Measurements from ENCODE around the gene LSAMP. TPM values are rescaled to one million over a fixed set of nuclear protein-coding genes. Genes with fewer than 3 reads are reported as not detected.

Gene LSAMP
- polyA plus RNA-seq, 3 donors = not detected

- no peaks in the 10 kb centered on the region for H3K79me2 ChIP-seq (ENCODE audit: insufficient read depth, low read length)
- peaks cover 0 to 14% (median 0%) of the 10 kb centered on the region in 3 donors for H3K27me3 Mint-ChIP-seq (ENCODE audit: low read depth in 3 of 3)
- no peak overlapping the region for H3K4me3 Mint-ChIP-seq
- H3K27ac Mint-ChIP-seq = no peak overlapping the region
- peaks cover 0 to 2% of the 10 kb centered on the region in 2 donors for H3K27me3 ChIP-seq (ENCODE audit: control insufficient read depth in 2 of 2, insufficient read depth in 2 of 2, low read length in 2 of 2)
- no peaks in the 10 kb centered on the region for H3K36me3 Mint-ChIP-seq
- WGBS (ENCODE audit: insufficient coverage) = no CpG with 5 or more reads among the region's 2 CpGs
- no peaks in the 10 kb centered on the region for H3K4me1 Mint-ChIP-seq
- no peak for TF ChIP-seq CTCF (IDR thresholded peaks at IDR 0.05)
- intact Hi-C loops (cut with micrococcal nuclease) = no loop called here
- no peak overlapping the region for H3K4me2 ChIP-seq (replicated peaks; ENCODE audit: extremely low read depth, low read length, poor library complexity, severe bottlenecking)
- no peak overlapping the region for H2AFZ ChIP-seq (ENCODE audit: insufficient read depth, low read depth, low read length, poor library complexity, severe bottlenecking)
- H3K9me3 ChIP-seq (replicated peaks in 1 of 2; ENCODE audit: control insufficient read depth in 1 of 2, insufficient read depth in 1 of 2, low read length in 2 of 2) = no peaks in the 10 kb centered on the region
- no peaks in the 10 kb centered on the region for H3K9me3 Mint-ChIP-seq
- H3K4me1 ChIP-seq (ENCODE audit: control insufficient read depth in 1 of 2, insufficient read depth in 2 of 2, low read length in 2 of 2) = no peaks in the 10 kb centered on the region
- H3K27ac ChIP-seq (ENCODE audit: low read depth in 1 of 2, low read length in 2 of 2) = no peak overlapping the region
- no peak overlapping the region for H3K9ac ChIP-seq (ENCODE audit: insufficient read depth, low read length, poor library complexity, severe bottlenecking)
- DNase-seq = no peak
- no peak overlapping the region for H3K4me3 ChIP-seq (replicated peaks in 1 of 3; ENCODE audit: low read depth in 2 of 3, low read length in 3 of 3)
- H3K36me3 ChIP-seq (replicated peaks in 1 of 2; ENCODE audit: control insufficient read depth in 1 of 2, insufficient read depth in 2 of 2, low read length in 2 of 2) = no peaks in the 10 kb centered on the region
- no peaks in the 10 kb centered on the region for H4K20me1 ChIP-seq (ENCODE audit: insufficient read depth, low read length)
Observed at GRCh38 chr3:115808816-115809215, 636.5 kb downstream of the LSAMP start.

- intact Hi-C loops (cut with micrococcal nuclease) = no loop called here
- Mint-ChIP-seq H3K27ac (no peak overlapping the region), H3K27me3 (ENCODE audit: low read depth in 3 of 3) (peaks cover 0 to 15% (median 0%) of the 10 kb centered on the region in 3 donors), H3K36me3 (no peaks in the 10 kb centered on the region), H3K9me3 (no peaks in the 10 kb centered on the region), H3K4me1 (no peaks in the 10 kb centered on the region), H3K4me3 (no peak overlapping the region)
- Histone ChIP-seq H3K4me2 (replicated peaks; ENCODE audit: extremely low read depth, low read length, poor library complexity, severe bottlenecking) (no peak overlapping the region), H3K36me3 (replicated peaks in 1 of 2; ENCODE audit: control insufficient read depth in 1 of 2, insufficient read depth in 2 of 2, low read length in 2 of 2) (no peaks in the 10 kb centered on the region), H3K4me1 (ENCODE audit: control insufficient read depth in 1 of 2, insufficient read depth in 2 of 2, low read length in 2 of 2) (no peaks in the 10 kb centered on the region), H2AFZ (ENCODE audit: insufficient read depth, low read depth, low read length, poor library complexity, severe bottlenecking) (no peak overlapping the region), H3K27me3 (ENCODE audit: control insufficient read depth in 2 of 2, insufficient read depth in 2 of 2, low read length in 2 of 2) (peaks cover 0 to 2% of the 10 kb centered on the region in 2 donors), H3K79me2 (ENCODE audit: insufficient read depth, low read length) (no peaks in the 10 kb centered on the region), H3K9me3 (replicated peaks in 1 of 2; ENCODE audit: control insufficient read depth in 1 of 2, insufficient read depth in 1 of 2, low read length in 2 of 2) (no peaks in the 10 kb centered on the region), H3K4me3 (replicated peaks in 1 of 3; ENCODE audit: low read depth in 2 of 3, low read length in 3 of 3) (no peak overlapping the region), H3K9ac (ENCODE audit: insufficient read depth, low read length, poor library complexity, severe bottlenecking) (no peak overlapping the region), H3K27ac (ENCODE audit: low read depth in 1 of 2, low read length in 2 of 2) (no peak overlapping the region), H4K20me1 (ENCODE audit: insufficient read depth, low read length) (no peaks in the 10 kb centered on the region)
- TF ChIP-seq CTCF (IDR thresholded peaks at IDR 0.05) = no peak
- no peak for DNase-seq
- WGBS (ENCODE audit: insufficient coverage) = no CpG with 5 or more reads among the region's 1 CpG
Observed at GRCh38 chr3:115808244-115808643, 637.0 kb downstream of the LSAMP start.
